Endothelial cell of umbilical vein (primary cell): ENCODE results near the gene SORCS1. TPM values are rescaled to one million over a fixed set of nuclear protein-coding genes. Genes with fewer than 3 reads are reported as not detected.

Source experiments
- BruUV-seq: library from RNA; stranded (reverse); fragments of 400-500 nt; replicated peaks from 2 replicates; lab custom pipeline; 2021; lab: Mats Ljungman, UMichigan
- CTCF ChIA-PET: fragments of 300-600, 350-600 bp; sonication (Branson Sonifier 250); formaldehyde crosslinking; loops from one replicate; lab custom pipeline; 2021; ENCODE audit warnings: antibody characterized with exemption, inconsistent platforms; lab: Charles Lee
- POLR2A ChIA-PET: fragments of 300-600, 350-600 bp; sonication (Branson Sonifier 250); formaldehyde crosslinking; loops from one replicate; lab custom pipeline; 2021; ENCODE audit warnings: antibody characterized with exemption, inconsistent platforms; lab: Charles Lee
- DNase-seq: peaks from one replicate; pipeline ENCODE4 v3.0.0-alpha.2; 2011; ENCODE audit warnings: low read depth, low spot score
- FAIRE-seq: peaks from 2 replicates; lab custom pipeline; 2011; peaks lifted over from hg19 to GRCh38; lab: Jason Lieb, UNC
- H2AFZ ChIP-seq: 2 replicates; pipeline ENCODE4 v1.6.0; 2012; ENCODE audit warnings: low read depth, low read length, control low read depth, inconsistent platforms
- H3K27ac ChIP-seq: 2 replicates; pipeline ENCODE4 v1.5.1; 2011; ENCODE audit warnings: low read depth, mild to moderate bottlenecking, control low read depth, low read length, moderate library complexity; ENCODE audit not compliant: insufficient read depth
- H3K27me3 ChIP-seq, 2 experiments: 2 replicates each; pipeline versions ENCODE4 v1.6.0 to v1.6.1; 2011; ENCODE audit warnings: low read length in 2 of 2, mixed read lengths in 1 of 2; ENCODE audit not compliant: control insufficient read depth in 2 of 2, insufficient read depth in 2 of 2
- H3K36me3 ChIP-seq, 2 experiments: 2 replicates in 1 of 2; 3 replicates in 1 of 2; pipeline ENCODE4 v1.5.1; 2011; ENCODE audit warnings: low read length in 2 of 2, mild to moderate bottlenecking in 1 of 2, moderate library complexity in 1 of 2; ENCODE audit not compliant: control insufficient read depth in 2 of 2, insufficient read depth in 2 of 2; ENCODE audit errors: extremely low read depth in 1 of 2
- H3K4me1 ChIP-seq: 3 replicates; pipeline ENCODE4 v1.5.1; 2011; ENCODE audit warnings: mild to moderate bottlenecking, low read length; ENCODE audit not compliant: control insufficient read depth, insufficient read depth; ENCODE audit errors: extremely low read depth
- H3K4me2 ChIP-seq: 2 replicates; pipeline ENCODE4 v1.6.1; 2011; ENCODE audit warnings: low read length, control low read depth, mixed read lengths; ENCODE audit not compliant: insufficient read depth
- H3K4me3 ChIP-seq, 3 experiments: fragments of 200-600 bp in 1 of 3; sonication (generic), shearing (Covaris generic) in 1 of 3; replicated peaks in 1 of 3; 2 replicates each; pipeline ENCODE4 v1.5.1; 2011 to 2016; ENCODE audit warnings: control low read depth in 3 of 3, low read length in 3 of 3, mild to moderate bottlenecking in 2 of 3, inconsistent platforms in 1 of 3, low read depth in 1 of 3, moderate library complexity in 1 of 3; ENCODE audit not compliant: insufficient read depth in 1 of 3
- H3K79me2 ChIP-seq: 2 replicates; pipeline ENCODE4 v1.6.0; 2012; ENCODE audit warnings: low read length, inconsistent platforms; ENCODE audit not compliant: control insufficient read depth, insufficient read depth
- H3K9ac ChIP-seq: replicated peaks from 2 replicates; pipeline ENCODE3; 2011; ENCODE audit warnings: low read length, control low read depth; ENCODE audit not compliant: insufficient read depth; ENCODE audit errors: extremely low read depth
- H3K9me1 ChIP-seq: replicated peaks from 3 replicates; pipeline ENCODE4 v1.6.0; 2011; ENCODE audit warnings: mild to moderate bottlenecking, low read length; ENCODE audit not compliant: control insufficient read depth, insufficient read depth; ENCODE audit errors: extremely low read depth
- H3K9me3 ChIP-seq: replicated peaks from 2 replicates; pipeline ENCODE4 v1.5.1; 2012; ENCODE audit warnings: low read length, inconsistent platforms; ENCODE audit not compliant: control insufficient read depth, insufficient read depth
- H4K20me1 ChIP-seq: replicated peaks from 2 replicates; pipeline ENCODE3; 2011; ENCODE audit warnings: mild to moderate bottlenecking, low read length; ENCODE audit not compliant: control insufficient read depth, insufficient read depth; ENCODE audit errors: extremely low read depth
- CTCF ChIP-seq, 2 donors: IDR thresholded peaks; 1 replicate in 1 of 2; 2 replicates in 1 of 2; pipeline ENCODE4 v1.5.1; 2011; ENCODE audit warnings: low read length in 2 of 2, mild to moderate bottlenecking in 2 of 2, moderate library complexity in 2 of 2, control low read depth in 1 of 2, inconsistent platforms in 1 of 2, low read depth in 1 of 2; ENCODE audit not compliant: insufficient read depth in 1 of 2; ENCODE audit errors: extremely low read depth in 1 of 2
- EZH2 ChIP-seq: IDR thresholded peaks from 2 replicates; pipeline ENCODE4 v1.6.1; 2012; ENCODE audit warnings: borderline replicate concordance, low read depth, mild to moderate bottlenecking, moderate library complexity, low read length, inconsistent platforms; ENCODE audit not compliant: severe bottlenecking
- FOS ChIP-seq: IDR thresholded peaks from 2 replicates; pipeline ENCODE4 v1.6.1; 2011; ENCODE audit warnings: mild to moderate bottlenecking, low read length, moderate library complexity, borderline replicate concordance; ENCODE audit not compliant: insufficient read depth
- GATA2 ChIP-seq: IDR thresholded peaks from 2 replicates; pipeline ENCODE4 v1.7.0; 2011; ENCODE audit warnings: low read depth, mild to moderate bottlenecking, moderate library complexity, mixed read lengths, low read length; ENCODE audit not compliant: insufficient read length, insufficient read depth
- JUN ChIP-seq: IDR thresholded peaks from 2 replicates; pipeline ENCODE4 v1.6.1; 2011; ENCODE audit warnings: borderline replicate concordance, low read depth; ENCODE audit not compliant: insufficient read length, insufficient read depth
- MYC ChIP-seq: IDR thresholded peaks from one replicate; pipeline ENCODE4 v1.6.1; 2011; ENCODE audit warnings: mild to moderate bottlenecking, low read depth, low read length
- POLR2A ChIP-seq: IDR thresholded peaks from 2 replicates; pipeline ENCODE4 v1.6.1; 2012; ENCODE audit warnings: low read depth, mild to moderate bottlenecking, control low read depth, low read length
- POLR2AphosphoS5 ChIP-seq: IDR thresholded peaks from 2 replicates; pipeline ENCODE4 v1.6.1; 2012; ENCODE audit warnings: low read depth, mild to moderate bottlenecking, control low read depth, low read length, moderate library complexity; ENCODE audit not compliant: insufficient read depth
- dilution Hi-C: fragments of 300-500 bp; cut with MboI; formaldehyde crosslinking; loops from one replicate; pipeline ENCODE4 v1.15.0; 2019; ENCODE audit warnings: low sequenced_read_pairs; ENCODE audit not compliant: extremely low pct_ligation_motif_present
- intact Hi-C: fragments of 100-400 bp; cut with micrococcal nuclease; formaldehyde crosslinking; loops from one replicate; pipeline ENCODE4 v1.10.0; 2022
- polyA plus RNA-seq, 4 experiments: library from polyadenylated mRNA; depleted of rRNA in 3 of 4; stranded (reverse) in 3 of 4; unstranded in 1 of 4; fragments of >200 nt; gene quantifications; 2 replicates each; pipeline versions ENCODE4 v1.2.1 to v1.2.3, GENCODE V29; 2011 to 2012; ENCODE audit warnings: missing spikeins in 1 of 4
- total RNA-seq: library from RNA; stranded (reverse); gene quantifications from 2 replicates; pipeline ENCODE4 v1.2.3, GENCODE V29; 2021
- TF ChIP-seq, protein P1 (sequence below): IDR thresholded peaks from 2 replicates; pipeline ENCODE4 v1.6.1; 2011; ENCODE audit not compliant: insufficient read depth, insufficient read length

Gene SORCS1
- total and polyA plus RNA-seq, 2 donors (not counting 3 experiments of a cell fraction or from before 2014, with no cell fraction given) = not detected

DNA sequence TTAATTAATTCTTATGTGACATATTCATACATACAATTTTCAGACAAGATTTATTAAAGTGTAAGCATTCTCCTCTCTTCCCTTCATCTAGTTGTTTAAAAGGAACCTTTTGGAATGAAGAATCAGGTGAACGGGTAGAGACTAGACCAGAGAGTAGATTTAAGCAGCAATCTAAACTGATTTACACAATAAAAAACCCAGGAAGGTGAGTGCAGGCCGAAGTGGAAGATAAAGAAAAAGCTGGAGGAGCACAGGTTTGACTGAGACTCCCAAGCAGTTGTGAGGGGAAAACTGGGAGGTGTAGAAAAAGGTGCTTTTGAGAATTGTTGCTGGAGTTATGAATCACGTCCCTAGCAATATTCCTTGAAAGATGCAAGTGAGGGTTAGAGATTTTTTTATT lies 601.1 kb downstream of the SORCS1 start:
- H3K27me3 ChIP-seq = no peaks in the 10 kb centered on the region
- intact Hi-C loops = no loop called here
- no peak overlapping the region for H3K27ac ChIP-seq
- H2AFZ ChIP-seq = no peak overlapping the region
- CTCF ChIA-PET = no interaction called here
- POLR2A ChIA-PET = no interaction called here
- H3K4me2 ChIP-seq = no peak overlapping the region
- no peak for FAIRE-seq
- no peaks in the 10 kb centered on the region for H3K79me2 ChIP-seq
- H3K4me1 ChIP-seq = no peaks in the 10 kb centered on the region
- H3K9ac ChIP-seq = no peak overlapping the region
- TF ChIP-seq GATA2 (no peak), JUN (no peak), MYC (no peak), EZH2 (no peak), FOS (no peak), CTCF (IDR thresholded peaks at IDR 0.05; ENCODE audit: extremely low read depth in 1 of 2, insufficient read depth in 1 of 2, low read depth in 1 of 2, low read length in 2 of 2) (no peak), POLR2A (no peak), POLR2AphosphoS5 (no peak)
- TF ChIP-seq, protein P1, sequence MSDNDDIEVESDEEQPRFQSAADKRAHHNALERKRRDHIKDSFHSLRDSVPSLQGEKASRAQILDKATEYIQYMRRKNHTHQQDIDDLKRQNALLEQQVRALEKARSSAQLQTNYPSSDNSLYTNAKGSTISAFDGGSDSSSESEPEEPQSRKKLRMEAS = no peak
- H3K9me1 ChIP-seq = no peaks in the 10 kb centered on the region
- no peak overlapping the region for H3K4me3 ChIP-seq
- no peaks in the 10 kb centered on the region for H3K36me3 ChIP-seq
- no peak for DNase-seq
- no peaks in the 10 kb centered on the region for H4K20me1 ChIP-seq
- no TSS peak for BruUV-seq
- H3K9me3 ChIP-seq = peaks cover 3% of the 10 kb centered on the region
- dilution Hi-C loops = no loop called here
